IPS DF 6.9 (cell line): ENCODE results near the gene GNG4.
"Not testable (repeated sequence)": the region's sequence is repeated elsewhere in the genome, so short reads cannot be mapped to it uniquely, and the experiment has no call there.

ENCODE experiments used
- DNase-seq: peaks from one replicate; pipeline ENCODE4 v3.0.0-alpha.2; 2013; ENCODE audit warnings: low read depth, low spot score
- H3K27ac ChIP-seq: one replicate; pipeline ENCODE4 v1.5.1; 2013; ENCODE audit warnings: low read length, control low read depth
- H3K27me3 ChIP-seq: 2 replicates; pipeline ENCODE4 v1.6.1; 2013; ENCODE audit warnings: mild to moderate bottlenecking, low read length; ENCODE audit not compliant: control insufficient read depth, insufficient read depth
- H3K36me3 ChIP-seq: 2 replicates; pipeline ENCODE4 v1.6.1; 2013; ENCODE audit warnings: low read length; ENCODE audit not compliant: control insufficient read depth, insufficient read depth
- H3K4me1 ChIP-seq: 2 replicates; pipeline ENCODE4 v1.6.1; 2013; ENCODE audit warnings: low read length; ENCODE audit not compliant: control insufficient read depth, insufficient read depth
- H3K4me3 ChIP-seq: 2 replicates; pipeline ENCODE4 v1.5.1; 2013; ENCODE audit warnings: mild to moderate bottlenecking, low read length
- H3K9me3 ChIP-seq: 2 replicates; pipeline ENCODE4 v1.6.1; 2013; ENCODE audit warnings: low read length, inconsistent platforms; ENCODE audit not compliant: control insufficient read depth, insufficient read depth
- WGBS: extraction: QIAGEN DNeasy Blood & Tissue Kit; methylation state at CpG from one replicate; pipeline ENCODE4 v1.1.7; 2013; ENCODE audit warnings: mixed read lengths, missing lambda C conversion rate; ENCODE audit not compliant: insufficient read length, insufficient coverage; 5-methylcytosine and 5-hydroxymethylcytosine counted together

Gene GNG4

GRCh38 chr1:235563513-235564061 is 86.0 kb downstream of the GNG4 start:
- H3K27me3 ChIP-seq: no peaks in the 10 kb centered on the region
- H3K4me1 ChIP-seq: 0 out of 2 replicates have a peak, but pooled peaks cover 2% of the 10 kb centered on the region
- no CpG with 5 or more reads among the region's 1 CpG for WGBS
- DNase-seq: no peak
- H3K9me3 ChIP-seq: no peaks in the 10 kb centered on the region
- H3K36me3 ChIP-seq: no peaks in the 10 kb centered on the region
- no peak overlapping the region for H3K27ac ChIP-seq
- no peak overlapping the region for H3K4me3 ChIP-seq

GRCh38 chr1:235562589-235562988 is 87.0 kb downstream of the GNG4 start:
- H3K4me3 ChIP-seq: no peak overlapping the region
- H3K36me3 ChIP-seq: no peaks in the 10 kb centered on the region
- no peaks in the 10 kb centered on the region for H3K9me3 ChIP-seq
- H3K27ac ChIP-seq: no peak overlapping the region
- H3K4me1 ChIP-seq: 0 out of 2 replicates have a peak, but pooled peaks cover 2% of the 10 kb centered on the region
- no peaks in the 10 kb centered on the region for H3K27me3 ChIP-seq
- DNase-seq: no peak

- no CpG with 5 or more reads among the region's 6 CpGs for WGBS
- DNase-seq: no peak
- Histone ChIP-seq H3K27me3 (no peaks in the 10 kb centered on the region), H3K27ac (no peak overlapping the region), H3K4me1 (no peaks in the 10 kb centered on the region), H3K4me3 (no peak overlapping the region), H3K36me3 (no peaks in the 10 kb centered on the region), H3K9me3 (no peaks in the 10 kb centered on the region)
These were observed 90.9 kb downstream of the GNG4 start for GRCh38 chr1:235558621-235559169.

- peak; percentile 22 for DNase-seq
- H3K4me3 ChIP-seq: no peak overlapping the region
- H3K27me3 ChIP-seq: no peaks in the 10 kb centered on the region
- H3K9me3 ChIP-seq: no peaks in the 10 kb centered on the region
- H3K27ac ChIP-seq: no peak overlapping the region
- no peaks in the 10 kb centered on the region for H3K36me3 ChIP-seq
- WGBS: no CpG with 5 or more reads among the region's 8 CpGs
- H3K4me1 ChIP-seq: no peaks in the 10 kb centered on the region
These were observed 92.1 kb downstream of the GNG4 start for GRCh38 chr1:235557495-235557894.

- Histone ChIP-seq H3K4me1 (no peaks in the 10 kb centered on the region), H3K36me3 (no peaks in the 10 kb centered on the region), H3K27ac (no peak overlapping the region), H3K27me3 (no peaks in the 10 kb centered on the region), H3K9me3 (no peaks in the 10 kb centered on the region), H3K4me3 (no peak overlapping the region)
- WGBS: no CpG with 5 or more reads among the region's 11 CpGs
- no peak for DNase-seq
These were observed 92.8 kb downstream of the GNG4 start for GRCh38 chr1:235556807-235557206.

- no peak overlapping the region for H3K27ac ChIP-seq
- no peak for DNase-seq
- H3K36me3 ChIP-seq: no peaks in the 10 kb centered on the region
These were observed 96.5 kb downstream of the GNG4 start for GRCh38 chr1:235553112-235553551.

GRCh38 chr1:235552146-235552716 is 97.4 kb downstream of the GNG4 start:
- no peaks in the 10 kb centered on the region for H3K9me3 ChIP-seq
- H3K27ac ChIP-seq: no peak overlapping the region
- no CpG with 5 or more reads among the region's 10 CpGs for WGBS
- DNase-seq: no peak
- H3K4me3 ChIP-seq: no peak overlapping the region
- H3K36me3 ChIP-seq: no peaks in the 10 kb centered on the region
- H3K4me1 ChIP-seq: no peaks in the 10 kb centered on the region
- no peaks in the 10 kb centered on the region for H3K27me3 ChIP-seq

More at GRCh38 chr1:235553112-235553551, 96.5 kb downstream of the GNG4 start:
- H3K27me3 ChIP-seq: no peaks in the 10 kb centered on the region
- no peaks in the 10 kb centered on the region for H3K9me3 ChIP-seq
- H3K4me3 ChIP-seq: no peak overlapping the region
- WGBS: no CpG with 5 or more reads among the region's 5 CpGs
- H3K4me1 ChIP-seq: no peaks in the 10 kb centered on the region

GRCh38 chr1:235549351-235550139 is 100.0 kb downstream of the GNG4 start:
- H3K4me1 ChIP-seq: 0 out of 2 replicates have a peak, but pooled peaks cover 2% of the 10 kb centered on the region
- no peaks in the 10 kb centered on the region for H3K9me3 ChIP-seq
- no peaks in the 10 kb centered on the region for H3K36me3 ChIP-seq
- H3K27ac ChIP-seq: no peak overlapping the region
- no CpG with 5 or more reads among the region's 13 CpGs for WGBS
- DNase-seq: no peak
- H3K27me3 ChIP-seq: no peaks in the 10 kb centered on the region
- no peak overlapping the region for H3K4me3 ChIP-seq

- H3K4me1 ChIP-seq, DNase-seq, H3K4me3 ChIP-seq, H3K9me3 ChIP-seq, H3K27ac ChIP-seq, H3K27me3 ChIP-seq, H3K36me3 ChIP-seq: not testable (repeated sequence)
- WGBS: no CpG with 5 or more reads among the region's 10 CpGs
These were observed 103.0 kb downstream of the GNG4 start for GRCh38 chr1:235546369-235547155.

GRCh38 chr1:235545292-235545930 is 104.2 kb downstream of the GNG4 start:
- no CpG with 5 or more reads among the region's 9 CpGs for WGBS
- Histone ChIP-seq H3K4me3 (no peak overlapping the region), H3K36me3 (no peaks in the 10 kb centered on the region), H3K4me1 (0 out of 2 replicates have a peak, but pooled peaks cover 2% of the 10 kb centered on the region), H3K27me3 (no peaks in the 10 kb centered on the region), H3K9me3 (no peaks in the 10 kb centered on the region), H3K27ac (no peak overlapping the region)
- DNase-seq: no peak
